ENCODE data around the gene PLD4. TPM values are rescaled to one million over a fixed set of nuclear protein-coding genes. Genes with fewer than 3 reads are reported as not detected.

The PLD4 gene
- total and polyA plus RNA-seq, 2 of the 8 experiments (the other 6 are each of a cell fraction or from before 2014, with no cell fraction given) = 0.05 TPM; not detected in 1

DNA sequence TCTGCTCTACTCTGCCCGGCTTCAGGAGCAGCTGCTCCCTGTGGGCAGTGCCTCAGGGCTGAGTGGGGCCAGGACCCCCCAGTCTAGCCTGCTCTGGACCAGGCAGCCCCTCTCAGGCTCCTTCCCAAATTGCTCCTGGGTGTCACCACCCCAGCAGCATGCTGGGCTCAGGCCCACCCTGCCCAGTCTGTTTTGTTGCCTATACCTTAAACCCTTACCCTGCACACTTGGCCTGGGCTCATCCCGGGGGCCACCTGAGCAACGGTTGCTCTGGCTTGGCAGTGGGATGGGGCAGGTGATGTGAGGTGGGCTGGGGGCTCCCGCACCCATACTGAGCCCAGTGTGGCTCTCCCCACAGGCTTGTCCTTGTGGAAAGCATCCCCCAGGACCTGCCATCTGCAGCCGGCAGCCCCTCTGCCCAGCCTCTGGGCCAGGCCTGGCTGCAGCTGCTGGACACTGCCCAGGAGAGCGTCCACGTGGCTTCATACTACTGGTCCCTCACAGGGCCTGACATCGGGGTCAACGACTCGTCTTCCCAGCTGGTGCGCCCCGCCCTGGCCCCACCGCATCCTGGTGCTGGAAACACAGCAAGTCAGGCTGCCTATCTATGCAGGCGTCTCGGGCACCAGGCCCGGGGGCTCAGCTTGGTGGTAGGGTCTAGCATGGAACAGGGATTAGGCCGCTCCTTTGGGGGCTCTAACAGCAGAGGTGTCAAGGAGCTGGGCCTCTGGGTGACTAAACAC lies 3.9 kb downstream of the PLD4 start:
- Histone ChIP-seq H3K23me2 (ENCODE audit: low read depth, low read length) (peaks cover 9% of the 10 kb centered on the region; the same call in 1 of the 2 replicates), H2BK120ac (replicated peaks; ENCODE audit: low read depth, low read length) (no peak overlapping the region), H3K9ac (replicated peaks in 1 of 4; ENCODE audit: extremely low read depth in 1 of 4, low read depth in 3 of 4, low read length in 3 of 4) (no peak overlapping the region), H3K23ac (ENCODE audit: insufficient read length) (no peak overlapping the region), H3K4me3 (ENCODE audit: extremely low read depth in 1 of 4, insufficient read depth in 2 of 4, low read depth in 3 of 4, low read length in 4 of 4) (no peak overlapping the region), H2BK20ac (ENCODE audit: low read length) (no peak overlapping the region), H3K14ac (ENCODE audit: insufficient read length) (no peak overlapping the region), H4K5ac (ENCODE audit: insufficient read length, low read depth, low read length) (no peak overlapping the region), H3K79me2 (ENCODE audit: control insufficient read depth in 1 of 2, insufficient read depth in 2 of 2, low read length in 2 of 2) (no peaks in the 10 kb centered on the region), H2AK5ac (ENCODE audit: low read depth, low read length) (no peak overlapping the region), H2BK15ac (ENCODE audit: low read length) (no peak overlapping the region), H2BK12ac (ENCODE audit: low read depth, low read length) (no peak overlapping the region), H3K36me3 (ENCODE audit: control insufficient read depth in 2 of 4, insufficient read depth in 4 of 4, low read length in 3 of 4) (peaks cover 0 to 4% (median 0%) of the 10 kb centered on the region in 4 experiments; a peak in 1 of 8 replicates), H3K18ac (ENCODE audit: extremely low read depth, low read length) (no peak overlapping the region), H3K4me2 (ENCODE audit: insufficient read depth in 1 of 2, low read depth in 2 of 2, low read length in 2 of 2) (no peak overlapping the region), H3K27me3 (replicated peaks in 1 of 4; ENCODE audit: control insufficient read depth in 3 of 4, extremely low read depth in 1 of 4, insufficient read depth in 3 of 4, low read length in 3 of 4) (peaks cover 22 to 39% (median 32%) of the 10 kb centered on the region in 4 experiments), H4K20me1 (replicated peaks in 1 of 2; ENCODE audit: control insufficient read depth in 1 of 2, insufficient read depth in 2 of 2, low read length in 2 of 2) (peaks cover 0 to 2% of the 10 kb centered on the region in 2 experiments), H3K4ac (replicated peaks; ENCODE audit: insufficient read length, low read depth, low read length) (no peak overlapping the region), H3K4me1 (replicated peaks in 1 of 4; ENCODE audit: control insufficient read depth in 3 of 4, insufficient read depth in 4 of 4, low read length in 3 of 4) (peaks cover 0 to 16% (median 8%) of the 10 kb centered on the region in 4 experiments; a peak in 5 of 7 replicates), H2BK5ac (ENCODE audit: low read depth, low read length) (no peak overlapping the region), H3K56ac (replicated peaks; ENCODE audit: insufficient read length, low read depth, low read length) (no peak overlapping the region), H2AFZ (ENCODE audit: low read length) (no peak overlapping the region), H3K9me3 (ENCODE audit: insufficient read depth in 2 of 2, low read depth in 1 of 2, low read length in 1 of 2) (no peaks in the 10 kb centered on the region; a peak in 1 of 4 replicates), H3K79me1 (ENCODE audit: low read depth, low read length) (no peaks in the 10 kb centered on the region), H4K91ac (replicated peaks; ENCODE audit: insufficient read length, low read length) (no peak overlapping the region), H3K27ac (ENCODE audit: low read depth, low read length) (no peak overlapping the region), H4K8ac (ENCODE audit: extremely low read depth, insufficient read depth, low read length) (no peak overlapping the region)
- CTCF ChIA-PET (ENCODE audit: partially characterized antibody) = interaction anchor here (0.6 to 2.2 kb wide), 10 partner anchors 9 to 117 kb away, joined by 3 to 8 read pairs (median 4); no protein-coding TSS in a partner anchor
- POLR2A ChIA-PET (ENCODE audit: partially characterized antibody) = no interaction called here
- no peak for FAIRE-seq
- 88% methylated on average over 16 of the region's 17 CpGs; no CpG with 5 or more reads in 1 of the 2 experiments for WGBS, 2 experiments (ENCODE audit: extremely low coverage in 1 of 2, insufficient coverage in 1 of 2, insufficient read length in 1 of 2, insufficient replicate concordance in 2 of 2, low coverage in 1 of 2, low lambda C conversion rate in 2 of 2, missing lambda C conversion rate in 1 of 2)
- no peak for DNase-seq (ENCODE audit: low read depth in 1 of 2, low spot score in 2 of 2)
- TF ChIP-seq, protein P1, sequence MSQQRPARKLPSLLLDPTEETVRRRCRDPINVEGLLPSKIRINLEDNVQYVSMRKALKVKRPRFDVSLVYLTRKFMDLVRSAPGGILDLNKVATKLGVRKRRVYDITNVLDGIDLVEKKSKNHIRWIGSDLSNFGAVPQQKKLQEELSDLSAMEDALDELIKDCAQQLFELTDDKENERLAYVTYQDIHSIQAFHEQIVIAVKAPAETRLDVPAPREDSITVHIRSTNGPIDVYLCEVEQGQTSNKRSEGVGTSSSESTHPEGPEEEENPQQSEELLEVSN (IDR thresholded peaks at IDR 0.05) = no peak
- TF ChIP-seq EGR1 (IDR thresholded peaks at IDR 0.05; ENCODE audit: borderline replicate concordance, low read depth, low read length) (no peak), TAF1 (IDR thresholded peaks at IDR 0.05; ENCODE audit: low read depth, low read length) (no peak), NRF1 (IDR thresholded peaks at IDR 0.05; ENCODE audit: low read depth, low read length) (no peak), BCL11A (IDR thresholded peaks at IDR 0.05; ENCODE audit: low read depth in 2 of 2, low read length in 2 of 2) (no peak), CREB1 (IDR thresholded peaks at IDR 0.05) (no peak), SIX5 (IDR thresholded peaks at IDR 0.05; ENCODE audit: low read depth, low read length) (no peak), BRCA1 (IDR thresholded peaks at IDR 0.05; ENCODE audit: low read depth, low read length) (no peak), JUND (IDR thresholded peaks at IDR 0.05; ENCODE audit: low read length) (no peak), ZNF274 (IDR thresholded peaks at IDR 0.05; ENCODE audit: borderline replicate concordance, extremely low read depth, low read length) (no peak), TEAD4 (IDR thresholded peaks at IDR 0.05; ENCODE audit: low read depth, low read length) (no peak)
- TF ChIP-seq, protein P2, sequence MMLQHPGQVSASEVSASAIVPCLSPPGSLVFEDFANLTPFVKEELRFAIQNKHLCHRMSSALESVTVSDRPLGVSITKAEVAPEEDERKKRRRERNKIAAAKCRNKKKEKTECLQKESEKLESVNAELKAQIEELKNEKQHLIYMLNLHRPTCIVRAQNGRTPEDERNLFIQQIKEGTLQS (IDR thresholded peaks at IDR 0.05; ENCODE audit: insufficient read depth, low read depth, low read length) = no peak

Measured in H1 (cell line).